Breast epithelium (tissue), 3 donors: ENCODE measurements around the gene BMP7.

ENCODE experiments used
- POLR2A ChIP-seq: fragments of 450-650 bp; IDR thresholded peaks from one replicate; pipeline ENCODE4 v1.6.1; 2016; ENCODE audit warnings: antibody characterized with exemption, mild to moderate bottlenecking, moderate library complexity
- TF ChIP-seq, protein P1 (sequence below), 3 donors: fragments of 450-650 bp; IDR thresholded peaks; one replicate each; pipeline ENCODE4 v1.5.1; 2016 to 2017; ENCODE audit warnings: antibody characterized with exemption in 3 of 3, mild to moderate bottlenecking in 3 of 3, moderate library complexity in 3 of 3

DNA sequence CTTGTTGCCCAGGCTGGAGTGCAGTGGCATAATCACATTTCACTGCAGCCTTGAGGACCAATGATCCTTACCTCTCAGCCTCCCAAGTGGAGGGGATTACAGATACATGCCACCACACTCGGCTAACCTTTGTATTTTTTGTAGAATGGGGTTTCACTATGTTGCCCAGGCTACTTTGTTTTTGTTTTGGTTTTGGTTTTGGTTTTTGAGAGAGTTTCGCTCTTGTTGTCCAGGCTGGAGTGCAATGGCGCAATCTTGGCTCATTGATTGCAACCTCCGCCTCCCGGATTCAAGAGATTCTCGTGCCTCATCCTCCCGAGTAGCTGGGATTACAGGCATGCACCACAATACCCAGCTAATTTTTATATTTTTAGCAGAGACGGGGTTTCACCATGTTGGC is 105.5 kb downstream of the BMP7 start:
- TF ChIP-seq, protein P1, sequence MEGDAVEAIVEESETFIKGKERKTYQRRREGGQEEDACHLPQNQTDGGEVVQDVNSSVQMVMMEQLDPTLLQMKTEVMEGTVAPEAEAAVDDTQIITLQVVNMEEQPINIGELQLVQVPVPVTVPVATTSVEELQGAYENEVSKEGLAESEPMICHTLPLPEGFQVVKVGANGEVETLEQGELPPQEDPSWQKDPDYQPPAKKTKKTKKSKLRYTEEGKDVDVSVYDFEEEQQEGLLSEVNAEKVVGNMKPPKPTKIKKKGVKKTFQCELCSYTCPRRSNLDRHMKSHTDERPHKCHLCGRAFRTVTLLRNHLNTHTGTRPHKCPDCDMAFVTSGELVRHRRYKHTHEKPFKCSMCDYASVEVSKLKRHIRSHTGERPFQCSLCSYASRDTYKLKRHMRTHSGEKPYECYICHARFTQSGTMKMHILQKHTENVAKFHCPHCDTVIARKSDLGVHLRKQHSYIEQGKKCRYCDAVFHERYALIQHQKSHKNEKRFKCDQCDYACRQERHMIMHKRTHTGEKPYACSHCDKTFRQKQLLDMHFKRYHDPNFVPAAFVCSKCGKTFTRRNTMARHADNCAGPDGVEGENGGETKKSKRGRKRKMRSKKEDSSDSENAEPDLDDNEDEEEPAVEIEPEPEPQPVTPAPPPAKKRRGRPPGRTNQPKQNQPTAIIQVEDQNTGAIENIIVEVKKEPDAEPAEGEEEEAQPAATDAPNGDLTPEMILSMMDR (IDR thresholded peaks at IDR 0.05), result no peak
- TF ChIP-seq POLR2A, result no peak
